WTC11 (cell line): ENCODE results near the gene GSTK1.

Experiments
- CTCF ChIP-seq: fragments of 200-600 bp; IDR thresholded peaks from 2 replicates; pipeline ENCODE4 v1.8.0; 2022; ENCODE audit warnings: antibody characterized with exemption
- ELF4 ChIP-seq: sonication (generic); formaldehyde crosslinking; IDR thresholded peaks from 2 replicates; pipeline ENCODE4 v1.8.1; 2022; ENCODE audit warnings: low read depth, mild to moderate bottlenecking, moderate library complexity, missing genetic modification reagents
- GABPB1 ChIP-seq: sonication (generic); formaldehyde crosslinking; IDR thresholded peaks from 2 replicates; pipeline ENCODE4 v1.8.1; 2023; ENCODE audit warnings: mild to moderate bottlenecking, missing genetic modification reagents
- JUN ChIP-seq: sonication (generic); formaldehyde crosslinking; IDR thresholded peaks from 2 replicates; pipeline ENCODE4 v1.8.0; 2023; ENCODE audit warnings: mild to moderate bottlenecking, missing genetic modification reagents
- NFATC4 ChIP-seq: fragments of 250-450 bp; sonication (Bioruptor Pico); IDR thresholded peaks from 2 replicates; pipeline ENCODE4 v1.9.0; 2021; ENCODE audit warnings: mild to moderate bottlenecking
- ZNF138 ChIP-seq: sonication (generic); formaldehyde crosslinking; conservative IDR thresholded peaks from 2 replicates; pipeline ENCODE4 v1.8.1; 2022; ENCODE audit warnings: mild to moderate bottlenecking, moderate library complexity, missing genetic modification reagents

DNA sequence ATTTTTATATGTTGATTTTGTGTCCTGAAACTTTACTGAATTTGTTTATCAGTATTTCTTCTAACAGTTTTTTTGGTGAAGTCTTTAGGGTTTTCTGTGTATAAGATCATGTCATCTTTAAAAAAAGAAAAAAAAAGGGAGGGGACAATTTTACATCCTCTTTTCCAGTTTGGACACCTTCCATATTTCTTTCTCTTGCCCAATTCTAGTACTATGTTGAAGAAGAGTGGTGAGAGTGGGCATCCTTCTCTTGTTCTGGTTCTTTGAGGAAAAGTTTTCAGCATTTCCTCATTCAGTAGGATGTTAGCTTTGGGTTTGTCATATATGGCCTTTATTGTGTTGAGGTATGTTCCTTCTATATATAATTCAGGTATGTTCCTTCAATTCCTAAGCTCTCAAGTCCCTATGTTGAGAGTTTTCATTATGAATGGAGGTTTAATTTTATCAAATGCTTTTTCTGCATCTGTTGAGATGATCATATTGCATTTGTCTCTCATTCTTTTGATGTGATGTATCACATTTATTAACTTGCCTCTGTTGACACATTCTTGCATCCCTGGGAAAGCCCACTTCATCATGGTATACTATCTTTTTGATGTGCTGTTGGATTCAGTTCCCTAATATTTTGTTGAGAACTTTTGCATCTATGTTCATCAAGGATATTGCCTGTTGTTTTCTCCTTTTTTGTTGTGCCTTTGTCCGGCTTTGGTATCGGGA, 29.3 kb upstream of the GSTK1 start:
- no peak for TF ChIP-seq CTCF
- TF ChIP-seq ELF4 (CRISPR knock-in tag): no peak
- TF ChIP-seq NFATC4 (CRISPR knock-in tag): no peak
- TF ChIP-seq JUN (CRISPR knock-in tag): no peak
- TF ChIP-seq ZNF138 (CRISPR knock-in tag): no peak
- TF ChIP-seq GABPB1: no peak
